NCI-H1417 (cell line): ENCODE measurements around the gene EPB41.
A peak's percentile ranks its signal among the peaks of the same experiment; 100 is the strongest.
"Not testable (repeated sequence)": the region's sequence is repeated elsewhere in the genome, so short reads cannot be mapped to it uniquely, and the experiment has no call there.

Experiments
- DNase-seq, 3 experiments: peaks; one replicate each; lab custom pipeline; 2025; lab: John Stamatoyannopoulos, UW

Gene EPB41

DNA sequence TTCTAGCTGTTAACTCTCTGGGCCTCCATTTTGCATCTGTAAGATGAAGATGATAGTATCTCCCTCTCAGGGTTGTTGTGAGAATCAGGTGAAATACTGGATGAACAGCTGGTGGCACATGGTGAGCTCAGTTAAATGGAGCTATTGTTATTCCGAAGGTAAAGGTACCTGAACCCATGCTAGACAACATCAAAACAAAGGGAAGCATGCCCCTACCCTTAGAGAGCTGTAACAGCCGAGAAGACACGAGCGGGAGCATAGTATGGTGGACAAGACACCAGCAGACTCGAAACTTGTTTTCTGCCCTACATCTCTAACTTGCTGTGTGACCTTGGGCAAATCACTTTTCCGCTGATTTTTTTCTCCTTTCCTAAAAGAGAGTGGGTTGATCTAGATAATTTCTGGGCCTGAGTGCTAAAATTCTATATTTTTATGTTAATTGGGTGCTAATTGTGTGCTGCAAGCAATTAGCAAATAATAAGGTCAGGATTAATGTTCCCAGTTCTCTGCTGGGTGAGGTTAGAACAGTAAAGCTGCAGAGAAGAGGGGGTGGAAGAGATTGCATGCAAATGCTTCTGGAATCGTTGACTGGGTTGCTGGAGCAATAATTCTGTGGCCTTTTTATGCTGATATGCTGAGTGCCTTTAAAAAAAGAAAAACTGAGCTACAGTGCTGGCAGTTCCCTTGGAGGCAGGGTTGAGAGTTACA is 198.5 kb downstream of the EPB41 start:
- no peak for DNase-seq

DNA sequence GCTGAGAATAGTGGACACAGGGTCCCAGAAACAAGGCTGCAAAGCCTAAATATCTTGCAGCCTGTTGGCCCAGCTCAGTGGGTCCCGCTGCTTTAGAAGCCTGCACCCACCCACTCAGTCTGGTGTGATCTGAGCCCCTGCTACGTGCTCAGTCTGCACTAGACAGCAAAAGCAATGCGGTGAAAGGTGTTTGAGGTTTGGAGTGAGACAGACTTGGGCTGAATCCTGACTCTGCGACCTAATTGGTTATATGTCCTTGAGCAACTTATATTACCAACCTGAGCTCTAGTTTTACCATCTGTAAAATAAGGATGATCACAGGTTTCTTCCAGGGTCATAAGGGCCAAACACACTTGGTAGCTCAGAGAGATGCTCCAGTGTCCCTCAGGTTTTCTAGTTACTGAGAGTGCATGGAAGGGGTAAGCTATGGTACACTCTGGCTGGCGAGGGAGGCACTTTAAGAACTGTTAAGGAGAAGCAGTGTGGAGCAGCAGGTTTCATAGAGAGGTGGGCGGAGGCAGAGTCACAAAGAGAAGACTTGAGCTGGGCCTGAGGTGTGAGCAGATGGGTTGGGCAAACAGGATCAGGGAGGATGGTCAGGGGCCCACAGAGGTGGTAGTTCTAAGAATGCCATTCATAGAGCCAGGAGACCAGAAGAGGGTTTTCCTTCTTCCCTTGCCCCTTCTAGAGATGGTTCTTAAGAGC is 199.2 kb downstream of the EPB41 start:
- DNase-seq, result no peak

DNA sequence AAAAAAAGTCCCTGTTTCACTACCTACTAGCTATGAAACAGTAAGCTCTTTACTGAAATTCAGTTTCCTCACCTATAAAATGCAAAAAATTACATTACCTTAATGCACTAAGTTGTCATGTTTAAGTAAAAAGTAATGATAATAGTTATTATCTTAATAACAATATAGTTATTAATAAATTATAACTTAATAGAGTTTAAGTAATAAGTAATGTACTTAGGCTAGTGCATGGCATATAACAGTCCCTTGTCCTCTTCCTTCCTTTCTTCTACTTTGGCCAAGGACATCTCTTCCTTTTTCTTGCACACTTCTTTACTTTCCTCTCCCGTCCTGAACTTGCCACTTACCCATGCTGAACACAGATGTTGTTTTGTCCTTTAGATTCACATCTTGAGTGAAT is 200.3 kb downstream of the EPB41 start:
- DNase-seq, result peak in 1 of 3 experiments; percentile 7

GRCh38 chr1:29117381-29117780 is 203.0 kb downstream of the EPB41 start:
- DNase-seq, result no peak

GRCh38 chr1:29119121-29119929 is 205.0 kb downstream of the EPB41 start:
- DNase-seq, result no peak

GRCh38 chr1:29120367-29120766 is 206.0 kb downstream of the EPB41 start:
- no peak for DNase-seq

DNA sequence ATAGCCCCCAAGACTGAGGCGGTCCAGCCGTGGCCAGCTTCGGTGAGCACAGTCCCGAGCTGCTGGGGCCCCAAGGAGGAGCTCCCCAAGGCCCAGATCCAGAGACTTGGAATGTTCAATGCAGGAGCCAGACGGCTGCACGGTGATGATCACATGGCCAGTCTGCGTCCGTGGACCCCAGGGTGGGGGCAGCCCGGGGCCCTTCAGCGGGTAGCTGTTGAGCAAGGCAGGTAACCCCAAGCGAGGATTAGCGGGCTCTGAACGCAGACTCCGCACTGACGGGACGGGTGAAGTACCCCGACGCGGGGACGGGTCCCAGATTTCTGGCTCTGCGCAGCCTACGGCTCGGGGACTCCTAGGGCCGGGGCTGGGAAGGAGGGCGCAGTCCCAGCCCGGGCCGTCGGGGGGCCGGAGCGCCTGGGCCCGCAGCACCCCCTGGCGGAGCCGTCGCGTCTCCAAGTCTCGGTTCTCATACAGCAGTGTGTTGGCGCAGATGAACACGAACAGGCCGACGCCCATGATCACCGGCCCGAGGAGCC is 206.6 kb downstream of the EPB41 start:
- DNase-seq, result peak in 1 of 3 experiments; percentile 8

DNA sequence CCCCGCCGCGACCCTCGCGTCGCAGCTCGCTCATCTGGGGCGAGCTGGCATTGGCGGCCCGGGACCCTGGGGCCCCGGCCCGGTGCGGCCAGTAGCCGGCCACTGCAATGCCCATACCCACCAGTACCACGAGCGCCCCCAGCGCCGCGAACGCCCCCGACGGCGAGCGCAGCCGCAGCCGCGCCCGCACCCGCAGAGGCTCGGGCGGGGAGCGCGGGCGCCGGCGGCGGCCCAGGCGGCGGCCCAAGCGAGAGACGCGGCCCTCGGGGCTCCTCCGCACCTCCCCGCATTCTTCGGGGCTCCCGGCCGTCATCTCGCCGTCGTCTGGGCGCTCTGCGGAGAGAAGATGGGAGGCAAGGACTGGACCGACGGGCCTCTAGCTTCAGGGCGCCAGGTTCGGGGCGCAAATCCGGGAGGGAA is 207.2 kb downstream of the EPB41 start:
- DNase-seq, result no peak

DNA sequence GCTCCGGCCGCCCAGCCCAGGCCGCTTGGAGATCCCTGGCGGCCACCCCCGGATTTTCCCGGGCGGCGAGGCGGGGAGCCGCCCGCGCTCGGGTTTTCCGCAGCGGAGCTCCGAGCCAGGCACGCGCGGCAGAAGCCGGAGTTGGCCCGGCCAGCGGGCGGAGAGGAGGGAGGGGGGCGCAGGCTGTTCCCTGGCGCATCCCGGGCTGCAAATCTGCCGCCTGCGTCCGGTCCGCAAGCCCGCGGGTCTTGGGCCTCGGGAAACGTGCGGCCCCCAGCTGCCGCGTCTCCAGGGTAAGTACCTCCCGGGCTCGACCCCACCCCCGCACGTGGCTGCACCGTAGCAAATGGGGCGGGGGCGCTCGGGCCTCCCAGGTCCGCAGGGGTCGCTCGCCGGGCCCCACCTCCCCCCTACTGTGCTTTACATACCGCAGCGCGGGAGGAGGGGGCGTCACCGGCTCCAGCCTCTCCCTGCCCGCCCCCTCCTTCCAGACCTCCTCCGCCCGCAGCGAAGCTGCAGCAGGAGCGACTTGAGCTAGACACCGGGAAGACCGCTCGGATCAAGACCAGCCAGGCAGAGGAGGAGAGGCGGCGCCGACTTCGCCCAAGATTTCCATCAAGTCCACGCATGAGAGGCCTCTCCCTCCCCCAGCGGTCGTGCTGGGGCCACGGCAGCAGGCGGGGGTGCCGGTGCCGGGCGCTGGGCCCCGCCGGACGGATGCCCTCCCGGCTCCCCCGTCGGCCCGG is 207.7 kb downstream of the EPB41 start:
- no peak for DNase-seq

DNA sequence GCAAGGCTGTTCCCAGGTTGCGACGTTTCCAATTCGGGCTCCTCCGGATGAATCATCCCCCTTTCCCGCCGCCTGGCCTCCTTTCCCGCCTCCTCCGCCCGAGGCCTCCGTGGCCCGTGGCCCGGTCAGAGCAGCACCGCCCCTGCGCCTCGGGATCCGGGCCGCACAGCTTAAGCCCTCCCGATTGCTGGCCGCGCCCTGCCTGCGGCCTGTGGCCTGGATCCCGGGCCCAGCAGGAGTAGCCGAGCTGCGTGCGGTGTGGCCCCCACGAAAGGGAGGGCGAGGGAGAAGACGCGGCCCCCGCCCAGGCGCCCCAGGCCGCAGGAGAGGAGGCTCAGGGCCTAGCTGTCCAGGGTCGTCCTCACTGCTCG is 208.3 kb downstream of the EPB41 start:
- DNase-seq, result no peak

DNA sequence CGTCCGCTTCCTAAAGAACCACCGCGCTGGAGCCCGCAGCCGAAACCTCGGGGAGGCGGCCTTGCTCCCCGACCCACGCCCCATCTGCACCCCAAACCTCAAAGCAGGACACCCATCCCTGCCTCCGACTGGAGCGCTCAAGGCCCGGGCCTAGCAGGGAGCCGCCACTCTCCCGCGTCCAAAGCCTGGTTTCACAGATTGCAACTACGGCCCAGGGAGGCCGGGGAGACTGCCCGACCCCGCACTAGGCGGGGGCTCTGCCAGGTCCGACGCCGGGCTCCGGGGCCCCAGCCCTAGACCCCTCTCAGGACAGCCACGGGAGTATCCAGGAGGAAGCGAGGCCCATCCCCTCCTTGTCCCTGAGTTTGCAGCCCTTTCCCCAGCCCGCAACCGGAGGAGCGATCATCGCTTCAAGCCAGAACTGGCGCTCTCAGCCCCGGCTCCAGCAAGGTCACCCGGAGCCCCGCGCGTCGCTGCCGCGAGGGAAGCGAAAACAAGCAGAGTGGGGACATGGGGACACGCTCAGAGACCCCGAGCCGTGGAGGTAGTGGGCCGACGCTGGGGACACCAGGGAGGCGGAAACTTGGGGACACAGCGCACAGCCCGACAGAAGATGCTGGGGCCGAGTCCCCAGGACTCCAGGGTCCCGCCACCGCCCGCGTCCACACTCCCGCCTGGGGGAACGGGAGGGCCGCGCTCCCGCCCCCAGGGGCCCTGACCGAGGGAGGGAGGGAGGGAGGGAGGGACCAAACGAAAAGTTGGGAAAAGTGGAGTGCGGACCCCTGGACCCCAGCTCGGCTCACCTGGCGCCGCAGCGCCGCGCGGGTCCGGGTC is 208.9 kb downstream of the EPB41 start:
- peak in 1 of 3 experiments; percentile 7 for DNase-seq

GRCh38 chr1:29123887-29124365 is 209.6 kb downstream of the EPB41 start, which contains the start of gene TMEM200B:
TMEM200B (minus strand) TSS chr1:29123903; CDS start chr1:29121828, 2,075 bp downstream.
- no peak for DNase-seq

- DNase-seq, result peak in 2 of 3 experiments; percentile 75 to 85
Observed at GRCh38 chr1:29124366-29125236, 210.2 kb downstream of the EPB41 start.

DNA sequence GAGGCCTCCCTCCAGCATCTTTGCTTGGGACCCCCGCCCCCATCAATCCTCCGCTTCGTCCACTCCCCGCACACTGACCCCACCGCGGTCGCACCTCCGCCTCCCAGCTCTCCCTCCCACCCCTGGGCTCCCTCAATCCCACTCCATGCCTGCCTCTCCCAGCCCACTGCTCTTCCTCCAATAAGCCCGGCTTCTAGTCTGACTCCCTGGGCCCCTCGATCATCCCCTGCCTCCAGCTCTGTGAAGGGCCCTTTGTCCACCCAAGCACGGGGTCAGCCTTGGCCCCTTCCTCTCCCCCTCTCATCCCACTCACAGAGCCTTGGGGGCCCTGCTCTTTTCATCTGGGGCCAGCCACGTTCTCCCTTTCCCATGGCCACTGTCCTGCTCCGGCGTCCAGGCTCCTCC is 210.9 kb downstream of the EPB41 start:
- DNase-seq, result no peak

DNA sequence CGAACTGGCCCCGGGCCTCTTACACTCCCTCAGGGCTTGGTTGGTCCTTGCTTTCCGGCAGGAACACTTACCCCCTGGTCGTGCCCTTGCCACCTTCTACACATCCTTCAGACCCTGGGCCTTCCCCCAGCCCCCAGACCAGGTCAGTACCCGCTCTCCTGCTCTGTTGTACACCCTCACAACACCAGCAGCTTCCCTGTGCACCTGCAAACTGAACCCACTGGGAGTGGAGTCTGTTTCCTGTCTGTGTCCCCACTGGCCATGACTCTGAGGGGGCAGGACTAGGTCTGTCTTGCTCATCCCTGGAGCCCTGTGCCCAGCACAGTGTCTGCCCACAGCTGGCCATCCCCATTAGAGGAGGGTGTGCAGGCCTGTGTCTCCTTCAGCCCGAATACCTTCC is 211.4 kb downstream of the EPB41 start:
- DNase-seq, result no peak

DNA sequence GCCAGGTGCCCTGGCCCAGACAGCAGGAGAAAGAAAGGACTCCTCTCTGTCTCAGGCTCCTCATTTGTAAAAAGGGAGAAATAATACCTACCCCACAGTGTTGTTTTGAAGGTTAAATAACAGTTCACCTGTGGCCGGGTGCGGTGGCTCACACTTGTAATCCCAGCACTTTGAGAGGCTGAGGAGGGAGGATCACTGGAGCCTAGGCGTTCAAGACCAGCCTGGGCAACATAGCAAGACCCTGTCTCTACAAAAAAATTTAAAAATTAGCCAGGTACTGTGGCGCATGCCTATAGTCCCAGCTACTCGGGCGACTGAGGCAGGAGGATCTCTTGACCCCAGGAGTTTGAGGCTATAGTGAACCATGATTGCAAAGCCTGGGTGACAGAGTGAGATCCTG is 211.8 kb downstream of the EPB41 start:
- DNase-seq, result no peak

GRCh38 chr1:29128739-29129138 is 214.4 kb downstream of the EPB41 start:
- DNase-seq, result no peak

DNA sequence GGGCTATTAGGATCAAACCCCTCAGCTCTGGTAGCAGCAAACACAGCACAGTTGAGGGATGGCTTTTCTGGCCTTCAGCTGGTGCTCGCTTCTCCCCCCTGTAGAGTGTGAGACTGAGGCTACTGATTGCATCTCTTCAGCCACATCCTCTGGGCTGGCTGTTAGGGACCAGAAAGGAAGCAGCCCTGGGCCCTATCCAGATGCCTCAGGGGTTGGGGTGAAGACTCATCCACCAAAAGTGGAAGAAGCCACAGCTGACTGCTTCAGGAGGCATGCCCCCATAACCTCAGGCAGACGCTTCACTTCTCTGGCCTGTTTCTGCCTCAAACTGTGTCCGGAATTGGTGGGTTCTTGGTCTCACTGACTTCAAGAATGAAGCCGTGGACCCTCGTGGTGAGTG is 215.5 kb downstream of the EPB41 start:
- DNase-seq, result no peak

- DNase-seq, result not testable (repeated sequence)
Observed at GRCh38 chr1:29131056-29131455, 216.7 kb downstream of the EPB41 start.
